ENCODE results near the gene VPS51. TPM values are rescaled to one million over a fixed set of nuclear protein-coding genes. Genes with fewer than 3 reads are reported as not detected.

The VPS51 gene
- total and polyA plus RNA-seq, 10 of the 15 experiments (the other 5 are each of a cell fraction or from before 2014, with no cell fraction given): 1.5 to 279 (median 53.2) TPM

DNA sequence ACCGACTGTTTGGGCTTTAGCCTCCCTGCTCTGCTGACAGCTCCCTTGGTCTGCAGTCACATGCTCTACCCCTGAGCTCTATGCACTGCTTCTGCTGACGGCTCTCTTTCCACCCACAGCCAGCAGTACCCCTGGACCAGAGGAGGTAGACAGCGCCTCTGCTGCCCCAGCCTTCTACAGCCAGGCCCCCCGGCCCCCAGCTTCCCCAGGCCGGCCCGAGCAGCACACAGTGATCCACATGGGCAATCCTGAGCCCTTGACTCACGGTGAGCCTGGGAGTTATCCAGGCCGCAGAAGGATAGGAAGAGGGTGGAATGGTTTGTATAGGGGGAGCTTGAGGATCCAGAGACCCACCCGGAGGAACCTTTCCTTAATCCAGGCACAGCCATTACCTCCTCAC is 9.2 kb upstream of the VPS51 start:
- Histone ChIP-seq H3K4me3 (no peak overlapping the region), H3K27ac (ENCODE audit: control insufficient read depth, insufficient read depth) (no peak overlapping the region), H3K9me3 (replicated peaks; ENCODE audit: control insufficient read depth, insufficient read depth, low read length) (no peaks in the 10 kb centered on the region), H2AFZ (ENCODE audit: control insufficient read depth, low read depth, low read length) (no peak overlapping the region), H3K4me2 (ENCODE audit: control insufficient read depth, insufficient read depth) (no peak overlapping the region), H3K36me3 (ENCODE audit: control insufficient read depth in 2 of 2, insufficient read depth in 2 of 2, low read length in 1 of 2) (peaks cover 5 to 11% of the 10 kb centered on the region in 2 experiments), H4K20me1 (ENCODE audit: control insufficient read depth, insufficient read depth) (no peaks in the 10 kb centered on the region), H3K9ac (ENCODE audit: control insufficient read depth, insufficient read depth, low read length) (no peak overlapping the region), H3K27me3 (replicated peaks in 1 of 2; ENCODE audit: control insufficient read depth in 2 of 2, insufficient read depth in 2 of 2, low read length in 1 of 2) (no peaks in the 10 kb centered on the region), H3K4me1 (ENCODE audit: control insufficient read depth, insufficient read depth, low read length) (peaks cover 11% of the 10 kb centered on the region), H3K79me2 (ENCODE audit: control insufficient read depth, insufficient read depth, low read length) (peaks cover 30% of the 10 kb centered on the region)
- ChIA-PET RAD21 (ENCODE audit: unreplicated experiment) (no interaction called here), POLR2A (no interaction called here), SMC1A (ENCODE audit: uncharacterized antibody, unreplicated experiment) (no interaction called here), CTCF (no interaction called here)
- no TSS peak for BruUV-seq (replicated peaks)
- 82% methylated on average over 9 of the region's 9 CpGs for WGBS (ENCODE audit: insufficient coverage, insufficient replicate concordance, low lambda C conversion rate, missing lambda C conversion rate)
- DNase-seq (ENCODE audit: low read depth, low spot score) (no peak), FAIRE-seq (no peak), ATAC-seq (no peak)
- TF ChIP-seq, protein P1, sequence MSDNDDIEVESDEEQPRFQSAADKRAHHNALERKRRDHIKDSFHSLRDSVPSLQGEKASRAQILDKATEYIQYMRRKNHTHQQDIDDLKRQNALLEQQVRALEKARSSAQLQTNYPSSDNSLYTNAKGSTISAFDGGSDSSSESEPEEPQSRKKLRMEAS (IDR thresholded peaks at IDR 0.05; ENCODE audit: low read depth, low read length): no peak
- TF ChIP-seq ZBTB4 (CRISPR knock-in tag; IDR thresholded peaks at IDR 0.05): no peak
- no peak for TF ChIP-seq NRF1 (conservative IDR thresholded peaks at IDR 0.05; ENCODE audit: low read depth, low read length)
- no peak for TF ChIP-seq NBN (IDR thresholded peaks at IDR 0.05)
- no peak for TF ChIP-seq PKNOX1 (IDR thresholded peaks at IDR 0.05)
- no peak for TF ChIP-seq NR2C1 (IDR thresholded peaks at IDR 0.05)
- no peak for TF ChIP-seq RUNX3 (IDR thresholded peaks at IDR 0.05; ENCODE audit: low read length)
- no peak for TF ChIP-seq ZBED1 (IDR thresholded peaks at IDR 0.05; ENCODE audit: borderline replicate concordance)
- no peak for TF ChIP-seq IRF4 (IDR thresholded peaks at IDR 0.05; ENCODE audit: low read depth, low read length)
- TF ChIP-seq IKZF2 (IDR thresholded peaks at IDR 0.05): no peak
- intact Hi-C loops (cut with micrococcal nuclease; ENCODE audit: unreplicated experiment) (no loop called here), in situ Hi-C loops (cut with MboI) (no loop called here)

Data from GM12878 (cell line).